ENCODE results near the gene DTNA. TPM values are rescaled to one million over a fixed set of nuclear protein-coding genes. Genes with fewer than 3 reads are reported as not detected.

DTNA gene
- total and polyA plus RNA-seq, 2 of the 8 experiments (the other 6 are each of a cell fraction or from before 2014, with no cell fraction given): 30.2 to 32.7 TPM

DNA sequence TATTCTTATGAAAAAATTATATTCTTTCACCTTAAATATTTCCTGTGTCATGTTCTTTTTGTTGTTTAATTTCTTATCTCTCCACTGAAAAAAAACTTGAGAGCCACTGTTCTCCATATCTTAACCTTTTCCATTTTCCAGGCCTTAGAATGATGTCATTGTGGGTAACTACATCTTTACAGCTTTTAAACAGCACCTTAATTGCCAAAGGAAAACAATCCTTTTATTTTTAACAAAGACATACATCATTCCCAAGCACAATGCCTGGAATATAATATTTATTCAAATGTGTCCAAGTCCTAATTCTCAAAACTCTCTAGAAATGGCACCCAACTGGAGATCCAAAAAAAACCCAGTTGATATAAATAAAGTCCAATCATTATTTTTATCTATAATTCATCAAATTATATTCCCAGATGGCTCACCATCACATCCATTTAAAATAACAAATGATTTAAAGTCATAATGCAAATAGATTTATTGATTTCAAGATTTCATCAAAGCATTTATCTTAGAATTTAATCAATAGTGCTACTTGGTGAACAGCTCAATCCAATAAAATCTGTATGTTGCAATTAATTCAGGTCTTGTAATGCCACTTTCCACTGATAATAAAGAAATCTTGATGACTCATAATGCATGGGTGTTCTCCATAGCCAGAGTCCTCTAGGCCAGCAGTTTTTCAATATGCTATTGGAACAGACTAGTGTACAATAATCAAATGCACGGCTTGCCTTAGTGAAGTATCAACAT is 224.0 kb downstream of the DTNA start:
- WGBS, 2 experiments (ENCODE audit: extremely low coverage in 1 of 2, insufficient coverage in 1 of 2, insufficient read length in 1 of 2, insufficient replicate concordance in 2 of 2, low coverage in 1 of 2, low lambda C conversion rate in 2 of 2, missing lambda C conversion rate in 1 of 2): 78% methylated on average over 1 of the region's 1 CpG; no CpG with 5 or more reads in 1 of the 2 experiments
- Histone ChIP-seq H3K79me1 (ENCODE audit: low read depth, low read length) (no peaks in the 10 kb centered on the region), H3K4ac (replicated peaks; ENCODE audit: insufficient read length, low read depth, low read length) (no peak overlapping the region), H4K5ac (ENCODE audit: insufficient read length, low read depth, low read length) (no peak overlapping the region), H3K4me1 (replicated peaks in 1 of 4; ENCODE audit: control insufficient read depth in 3 of 4, insufficient read depth in 4 of 4, low read length in 3 of 4) (no peaks in the 10 kb centered on the region), H3K79me2 (ENCODE audit: control insufficient read depth in 1 of 2, insufficient read depth in 2 of 2, low read length in 2 of 2) (no peaks in the 10 kb centered on the region), H2AFZ (ENCODE audit: low read length) (no peak overlapping the region), H2AK5ac (ENCODE audit: low read depth, low read length) (no peak overlapping the region), H2BK120ac (replicated peaks; ENCODE audit: low read depth, low read length) (no peak overlapping the region), H3K14ac (ENCODE audit: insufficient read length) (no peak overlapping the region), H4K91ac (replicated peaks; ENCODE audit: insufficient read length, low read length) (no peak overlapping the region), H3K23ac (ENCODE audit: insufficient read length) (no peak overlapping the region), H3K4me2 (ENCODE audit: insufficient read depth in 1 of 2, low read depth in 2 of 2, low read length in 2 of 2) (no peak overlapping the region), H3K4me3 (ENCODE audit: extremely low read depth in 1 of 4, insufficient read depth in 2 of 4, low read depth in 3 of 4, low read length in 4 of 4) (no peak overlapping the region), H3K9me3 (ENCODE audit: insufficient read depth in 2 of 2, low read depth in 1 of 2, low read length in 1 of 2) (no peaks in the 10 kb centered on the region), H3K56ac (replicated peaks; ENCODE audit: insufficient read length, low read depth, low read length) (no peak overlapping the region), H2BK15ac (ENCODE audit: low read length) (no peak overlapping the region), H4K20me1 (replicated peaks in 1 of 2; ENCODE audit: control insufficient read depth in 1 of 2, insufficient read depth in 2 of 2, low read length in 2 of 2) (no peaks in the 10 kb centered on the region), H4K8ac (ENCODE audit: extremely low read depth, insufficient read depth, low read length) (no peak overlapping the region), H2BK20ac (ENCODE audit: low read length) (no peak overlapping the region), H3K9ac (replicated peaks in 1 of 4; ENCODE audit: extremely low read depth in 1 of 4, low read depth in 3 of 4, low read length in 3 of 4) (no peak overlapping the region), H2BK12ac (ENCODE audit: low read depth, low read length) (no peak overlapping the region), H3K27ac (ENCODE audit: low read depth, low read length) (no peak overlapping the region), H3K18ac (ENCODE audit: extremely low read depth, low read length) (no peak overlapping the region), H3K36me3 (ENCODE audit: control insufficient read depth in 2 of 4, insufficient read depth in 4 of 4, low read length in 3 of 4) (no peaks in the 10 kb centered on the region), H3K27me3 (replicated peaks in 1 of 4; ENCODE audit: control insufficient read depth in 3 of 4, extremely low read depth in 1 of 4, insufficient read depth in 3 of 4, low read length in 3 of 4) (no peaks in the 10 kb centered on the region), H2BK5ac (ENCODE audit: low read depth, low read length) (no peak overlapping the region), H3K23me2 (ENCODE audit: low read depth, low read length) (no peaks in the 10 kb centered on the region)
- TF ChIP-seq KDM5A (IDR thresholded peaks at IDR 0.05; ENCODE audit: low read length): no peak
- TF ChIP-seq NANOG (IDR thresholded peaks at IDR 0.05; ENCODE audit: insufficient read depth, low read depth, low read length, poor library complexity, severe bottlenecking): no peak
- TF ChIP-seq, protein P1, sequence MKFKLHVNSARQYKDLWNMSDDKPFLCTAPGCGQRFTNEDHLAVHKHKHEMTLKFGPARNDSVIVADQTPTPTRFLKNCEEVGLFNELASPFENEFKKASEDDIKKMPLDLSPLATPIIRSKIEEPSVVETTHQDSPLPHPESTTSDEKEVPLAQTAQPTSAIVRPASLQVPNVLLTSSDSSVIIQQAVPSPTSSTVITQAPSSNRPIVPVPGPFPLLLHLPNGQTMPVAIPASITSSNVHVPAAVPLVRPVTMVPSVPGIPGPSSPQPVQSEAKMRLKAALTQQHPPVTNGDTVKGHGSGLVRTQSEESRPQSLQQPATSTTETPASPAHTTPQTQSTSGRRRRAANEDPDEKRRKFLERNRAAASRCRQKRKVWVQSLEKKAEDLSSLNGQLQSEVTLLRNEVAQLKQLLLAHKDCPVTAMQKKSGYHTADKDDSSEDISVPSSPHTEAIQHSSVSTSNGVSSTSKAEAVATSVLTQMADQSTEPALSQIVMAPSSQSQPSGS (IDR thresholded peaks at IDR 0.05; ENCODE audit: low read length): no peak
- no peak for TF ChIP-seq POU5F1 (IDR thresholded peaks at IDR 0.05; ENCODE audit: low read depth, low read length)
- TF ChIP-seq PHF8 (conservative IDR thresholded peaks at IDR 0.05; ENCODE audit: low read depth, low read length): no peak
- no peak for TF ChIP-seq TEAD4 (IDR thresholded peaks at IDR 0.05; ENCODE audit: low read depth, low read length)
- ChIA-PET CTCF (ENCODE audit: partially characterized antibody) (no interaction called here), POLR2A (ENCODE audit: partially characterized antibody) (no interaction called here)
- FAIRE-seq (no peak), DNase-seq (ENCODE audit: low read depth in 1 of 2, low spot score in 2 of 2) (no peak)
